GM21390 (cell line): ENCODE data around the gene PSMB10.
"Not testable (repeated sequence)": the region's sequence is repeated elsewhere in the genome, so short reads cannot be mapped to it uniquely, and the experiment has no call there.

ENCODE experiments used
- ATAC-seq: cut with Tn5 transposase; IDR thresholded peaks from one replicate; pipeline ENCODE4 v1.9.1; 2021; ENCODE audit not compliant: unreplicated experiment

Gene PSMB10

DNA sequence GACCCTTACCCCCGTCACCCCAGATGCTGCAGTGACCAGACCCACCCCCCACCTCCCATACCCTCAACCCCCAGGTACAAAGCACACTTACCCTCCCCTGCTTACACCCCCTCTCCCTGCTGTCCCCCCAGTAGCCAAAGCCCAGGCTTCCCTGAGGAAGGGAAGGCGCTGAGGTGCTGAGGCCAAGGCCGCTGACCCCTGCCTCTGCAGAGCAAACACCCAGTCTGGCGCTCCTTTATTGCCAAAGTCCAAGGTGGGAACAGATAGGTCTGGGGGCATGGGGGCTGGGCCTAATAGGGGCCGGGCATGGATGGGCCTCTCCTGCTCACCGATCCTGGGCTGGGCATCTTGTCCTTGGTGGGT, 6.6 kb upstream of the PSMB10 start:
- ATAC-seq, result no peak

DNA sequence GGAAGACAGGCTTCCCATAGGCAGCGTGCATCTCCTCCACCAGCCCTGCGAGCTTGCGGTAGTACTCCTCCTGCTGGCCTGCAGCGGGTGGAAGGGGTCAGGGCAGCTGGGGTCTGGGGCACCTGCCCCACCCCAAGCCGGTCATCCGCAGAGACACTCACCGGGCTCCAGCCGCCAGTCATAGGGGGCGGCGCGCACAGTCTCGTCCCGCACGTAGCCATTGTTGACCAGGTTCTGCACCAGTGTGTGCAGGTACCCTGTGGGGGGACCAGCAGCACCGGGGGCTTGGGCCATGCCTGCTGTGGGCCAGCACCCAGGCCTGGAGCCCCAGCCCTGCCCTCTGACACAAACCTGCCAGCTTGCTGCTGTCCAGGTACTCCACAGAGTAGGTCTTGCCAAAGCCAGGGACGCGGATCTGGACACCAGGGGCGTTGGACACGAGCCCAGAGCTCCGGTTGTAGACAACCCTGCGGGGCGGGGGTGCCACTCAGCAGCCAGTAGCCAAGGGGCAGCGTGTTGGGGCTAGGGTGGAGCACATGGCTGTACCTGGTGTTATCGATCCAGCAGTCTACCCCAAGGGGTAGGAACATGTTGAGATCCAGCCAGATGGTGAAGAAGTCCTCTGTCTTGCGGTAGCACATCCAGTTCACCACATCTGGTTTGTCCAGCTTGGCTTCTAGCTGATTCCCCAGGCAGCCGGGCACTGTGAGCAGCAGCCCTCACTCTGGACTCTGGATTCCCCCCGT, 6.0 kb upstream of the PSMB10 start:
- ATAC-seq, result no peak

- no peak for ATAC-seq
Observed at GRCh38 chr16:67942200-67942509, 5.5 kb upstream of the PSMB10 start.

DNA sequence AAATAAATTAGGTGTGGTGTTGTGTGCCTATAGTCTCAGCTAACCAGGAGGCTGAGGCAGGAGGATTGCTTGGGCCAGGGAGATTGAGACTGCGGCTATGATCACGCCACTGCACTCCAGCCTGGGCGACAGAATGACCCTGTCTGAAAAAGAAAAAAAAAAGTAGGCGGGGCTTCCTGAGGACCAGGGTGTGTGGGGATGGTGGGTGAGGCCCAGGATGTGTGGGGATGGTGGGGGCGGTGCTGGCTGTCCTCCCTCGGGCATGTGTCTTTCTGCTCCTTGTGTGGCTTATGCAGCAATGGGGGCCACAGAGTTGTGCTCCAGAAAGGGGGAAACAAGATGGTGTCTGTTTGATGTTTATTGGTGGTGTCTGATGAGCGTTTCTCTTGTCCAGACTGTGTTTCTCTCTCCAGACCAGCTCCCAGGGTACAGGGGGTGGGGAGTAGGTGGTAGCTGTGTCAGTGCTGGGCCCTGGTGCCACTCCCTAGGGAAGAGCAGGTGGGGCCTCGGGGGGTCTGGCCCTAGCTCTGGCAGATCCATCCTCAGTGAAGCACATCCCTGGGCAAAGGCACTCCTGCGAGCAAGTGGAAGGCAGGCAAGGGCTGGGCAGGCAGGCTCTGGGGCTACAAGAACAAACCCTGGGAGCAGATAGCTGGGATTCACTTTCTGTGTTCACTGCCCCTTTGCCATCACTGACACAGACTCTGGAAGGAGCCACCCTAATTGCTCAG, 5.0 kb upstream of the PSMB10 start:
- no peak for ATAC-seq

GRCh38 chr16:67940446-67941089, 3.9 kb upstream of the PSMB10 start:
- ATAC-seq, result no peak

GRCh38 chr16:67939507-67940445, 3.1 kb upstream of the PSMB10 start:
- no peak for ATAC-seq

GRCh38 chr16:67937713-67938112, 1.1 kb upstream of the PSMB10 start:
- not testable (repeated sequence) for ATAC-seq

DNA sequence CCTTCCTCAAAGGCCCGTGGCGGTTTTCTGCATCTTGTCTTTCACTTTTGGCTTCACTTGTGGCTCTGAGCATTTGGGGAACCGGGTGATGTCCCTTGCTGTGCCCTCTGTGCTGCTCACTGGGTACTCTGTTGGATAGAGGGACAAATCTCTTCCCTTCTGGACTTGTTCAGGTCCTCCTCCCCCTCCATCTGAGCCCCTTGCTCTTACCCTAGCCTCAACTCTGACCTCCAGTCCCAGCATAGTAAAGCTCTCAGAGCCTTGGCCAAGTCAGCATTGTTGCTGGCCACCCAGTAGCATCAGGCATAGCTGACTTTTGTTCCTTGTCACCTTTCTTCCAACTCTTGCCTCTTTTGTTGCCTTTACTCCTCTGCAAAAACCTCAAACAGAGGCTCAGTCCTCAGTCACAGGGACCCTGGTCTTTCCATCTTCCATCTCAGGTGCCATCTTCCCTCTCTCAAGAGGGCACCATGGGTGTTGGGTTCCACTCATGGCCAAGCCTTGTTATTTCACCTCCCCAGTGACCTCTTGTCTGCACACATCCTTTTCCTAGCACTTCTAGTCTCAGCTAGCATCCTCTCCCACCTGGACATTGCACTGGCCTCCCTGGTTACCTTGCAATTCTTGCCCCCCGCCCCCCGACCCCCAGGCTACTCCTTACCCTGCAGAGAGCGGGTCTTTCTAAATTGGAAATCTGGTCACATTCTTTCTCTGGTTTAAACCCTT, 393 bp upstream of the PSMB10 start:
- peak; percentile 59 for ATAC-seq

DNA sequence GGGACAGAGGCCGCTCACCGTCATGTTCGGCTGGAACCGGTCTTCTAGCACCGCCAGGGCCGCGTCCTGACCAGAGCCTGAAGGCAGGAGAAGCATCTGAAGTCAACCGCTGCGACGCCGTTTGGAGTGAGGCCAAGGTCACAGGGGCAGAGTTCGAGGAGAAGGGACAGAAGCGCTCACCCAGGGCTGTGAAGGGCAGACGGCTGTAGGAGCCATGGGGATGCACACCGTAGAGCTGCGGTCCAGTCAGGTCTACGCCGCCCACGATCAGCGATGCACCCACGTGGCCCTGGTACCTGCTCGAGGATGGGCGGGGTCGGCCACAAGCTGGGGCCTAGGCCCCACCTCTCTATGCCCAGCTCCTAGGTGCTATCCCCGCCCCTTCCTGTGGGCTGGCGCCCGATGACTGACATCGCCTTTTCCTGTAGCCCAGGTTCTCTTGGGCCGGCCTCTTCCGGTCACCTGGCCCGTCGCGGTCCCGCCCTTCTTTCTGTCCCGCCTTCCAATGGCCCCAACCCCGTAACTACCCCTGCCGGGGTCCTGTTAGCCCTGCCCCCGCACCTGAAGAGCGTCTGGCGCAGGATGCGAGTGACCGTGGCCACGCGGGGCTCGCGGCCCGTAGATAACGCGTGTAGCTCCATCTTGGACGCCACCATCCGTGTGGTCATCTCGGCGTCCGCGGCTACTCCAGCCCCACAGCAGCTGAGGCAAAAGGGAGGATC, 1.1 kb downstream of the PSMB10 start:
- ATAC-seq, result peak; percentile 83

- no peak for ATAC-seq
Observed at GRCh38 chr16:67935101-67935401, 1.6 kb downstream of the PSMB10 start.

DNA sequence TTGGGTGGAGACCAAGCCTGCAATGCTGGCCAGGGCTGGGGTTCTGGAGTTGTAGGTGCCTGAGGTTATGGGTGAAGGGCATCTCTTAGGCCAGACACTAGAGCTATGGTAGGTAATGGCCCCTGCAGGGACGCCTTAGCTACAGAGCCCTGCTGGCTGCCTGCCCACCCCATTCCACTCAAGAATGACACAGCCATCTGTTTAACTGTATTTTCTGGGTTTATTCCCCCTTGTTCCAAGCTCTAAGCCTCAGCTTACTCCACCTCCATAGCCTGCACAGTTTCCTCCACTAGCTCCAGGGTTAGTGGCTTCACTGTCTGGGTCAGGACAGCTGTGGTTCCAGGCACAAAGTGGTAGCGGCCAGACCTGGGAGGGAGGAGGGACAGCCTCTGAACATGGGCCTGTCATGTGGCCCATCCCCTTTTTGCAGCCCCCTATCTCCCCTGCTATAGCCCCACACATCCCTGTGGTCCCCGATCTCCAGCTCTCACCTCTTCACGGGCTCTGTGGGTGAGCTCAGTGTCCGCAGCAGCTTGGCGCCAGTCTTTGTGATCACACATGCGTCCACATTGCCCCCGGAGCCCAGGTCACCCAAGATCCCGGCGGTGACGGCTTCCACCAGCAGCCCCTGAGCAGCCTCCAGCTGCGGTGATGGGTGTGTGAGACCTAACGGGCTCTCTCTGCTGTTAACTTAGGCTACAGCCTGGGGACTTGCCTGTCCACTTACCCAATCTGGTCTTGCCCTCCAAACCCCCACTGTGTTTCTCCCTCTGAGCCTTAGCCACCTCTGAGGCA, 2.1 kb downstream of the PSMB10 start:
- ATAC-seq, result no peak

- no peak for ATAC-seq
Observed at GRCh38 chr16:67933805-67934204, 2.8 kb downstream of the PSMB10 start.

DNA sequence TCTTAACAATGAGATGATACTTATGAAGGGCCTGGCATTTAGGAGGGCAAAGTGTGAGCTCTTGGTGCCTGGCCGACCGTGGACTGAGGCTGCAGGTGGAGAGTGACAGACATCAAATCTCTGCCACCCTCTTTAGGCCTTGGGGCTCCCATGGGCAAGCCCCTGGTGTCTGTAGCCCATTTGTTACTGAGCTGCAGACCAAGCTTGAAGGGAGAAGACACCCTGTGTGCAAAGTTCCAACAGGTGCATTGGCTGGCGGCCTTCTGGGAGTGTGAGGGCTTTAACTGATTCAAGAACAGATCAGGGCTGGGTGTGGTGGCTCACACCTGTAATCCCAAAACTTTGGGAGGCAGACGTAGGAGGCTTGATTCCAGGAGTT, 4.2 kb downstream of the PSMB10 start:
- ATAC-seq, result no peak

DNA sequence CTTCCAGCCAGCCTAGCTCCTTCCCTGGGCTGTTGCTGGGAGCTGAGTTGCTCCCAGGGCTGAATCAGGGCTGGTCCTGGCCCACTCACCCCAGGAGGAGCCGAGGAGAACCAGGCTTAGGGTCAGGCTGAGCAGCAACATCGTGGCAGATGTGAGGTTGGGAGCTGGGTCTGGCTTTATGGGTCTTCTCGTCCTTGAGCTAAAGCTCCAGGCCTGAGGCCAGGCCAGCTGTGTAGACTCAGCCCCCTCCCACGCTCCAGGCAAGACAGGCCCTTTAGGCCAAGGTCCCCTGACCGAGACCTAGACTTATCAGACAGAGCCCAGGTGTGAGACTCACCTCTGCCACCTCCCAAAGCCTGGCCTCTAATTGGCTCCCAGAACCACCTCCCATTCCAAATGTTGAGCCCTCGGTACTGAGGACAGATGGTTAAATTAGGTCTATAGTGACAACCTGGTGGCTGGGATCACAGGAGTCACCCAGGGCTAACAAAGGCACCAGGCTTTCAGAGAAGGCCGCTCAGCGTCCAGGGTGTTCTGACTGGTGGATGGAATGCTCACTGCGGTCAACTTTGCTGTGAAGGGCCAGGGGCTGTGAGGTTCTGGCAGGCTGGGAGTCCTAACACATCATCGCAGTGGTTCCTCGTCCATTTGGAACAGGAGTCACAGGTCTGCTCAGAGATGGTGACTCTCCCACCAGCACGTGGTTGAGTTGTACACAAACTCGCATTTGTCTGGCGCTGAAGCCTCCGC, 4.8 kb downstream of the PSMB10 start, which contains the start of gene CTRL:
CTRL (minus strand) TSS at position 151 of the 750 bp plus-strand sequence; CDS start at position 141, 10 bp downstream.
- no peak for ATAC-seq

- no peak for ATAC-seq
Observed at GRCh38 chr16:67930678-67931211, 5.9 kb downstream of the PSMB10 start.

DNA sequence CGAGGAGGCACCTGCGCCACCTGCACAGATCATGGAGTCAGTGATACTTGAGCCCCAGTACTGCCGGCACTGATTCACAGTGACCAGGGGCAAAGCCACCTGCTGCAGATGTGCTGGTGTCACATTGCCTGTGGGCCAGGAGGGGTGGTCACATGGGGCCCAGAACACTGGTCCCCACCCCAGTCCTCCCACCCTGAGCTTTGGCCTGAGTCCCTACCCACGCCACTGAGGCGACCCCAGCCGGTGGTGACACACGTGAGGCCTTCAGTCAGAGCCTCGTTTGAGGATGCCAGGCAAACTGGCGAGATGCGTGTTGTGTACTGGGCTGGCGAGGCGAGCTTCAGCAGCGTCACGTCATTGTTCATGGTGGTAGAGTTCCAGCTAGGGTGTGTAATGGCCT, 6.5 kb downstream of the PSMB10 start:
- no peak for ATAC-seq

DNA sequence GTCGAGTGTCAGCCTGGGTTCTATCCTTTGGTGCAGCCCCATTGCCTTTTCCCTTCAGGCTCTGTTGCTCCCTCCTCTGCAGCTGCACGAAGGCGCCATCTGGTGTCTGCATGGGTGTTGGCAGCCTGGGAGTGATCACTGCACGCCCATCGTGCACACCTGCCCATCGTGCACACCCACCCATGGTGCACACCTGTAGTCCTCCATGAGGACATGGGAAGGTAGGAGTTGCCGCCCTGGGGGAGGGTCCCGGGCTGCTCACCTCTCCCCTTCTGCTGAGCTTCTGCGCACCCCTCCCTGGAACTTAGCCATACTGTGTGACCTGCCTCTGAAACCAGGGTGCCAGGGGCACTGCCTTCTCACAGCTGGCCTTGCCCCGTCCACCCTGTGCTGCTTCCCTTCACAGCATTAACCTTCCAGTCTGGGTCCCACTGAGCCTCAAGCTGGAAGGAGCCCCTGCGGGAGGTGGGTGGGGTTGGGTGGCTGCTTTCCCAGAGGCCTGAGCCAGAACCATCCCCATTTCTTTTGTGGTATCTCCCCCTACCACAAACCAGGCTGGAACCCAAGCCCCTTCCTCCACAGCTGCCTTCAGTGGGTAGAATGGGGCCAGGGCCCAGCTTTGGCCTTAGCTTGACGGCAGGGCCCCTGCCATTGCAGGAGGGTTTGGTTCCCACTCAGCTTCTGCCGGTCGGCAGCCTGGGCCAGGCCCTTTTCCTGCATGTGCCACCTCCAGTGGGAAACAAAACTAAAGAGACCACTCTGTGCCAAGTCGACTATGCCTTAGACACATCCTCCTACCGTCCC, 7.9 kb downstream of the PSMB10 start:
- ATAC-seq, result no peak
